Suprapubic skin (tissue), 4 donors: ENCODE results near the gene TTC28. TPM values are rescaled to one million over a fixed set of nuclear protein-coding genes. Genes with fewer than 3 reads are reported as not detected.
"Not testable (repeated sequence)": the region's sequence is repeated elsewhere in the genome, so short reads cannot be mapped to it uniquely, and the experiment has no call there.

Experiments used
- DNase-seq, 2 donors: peaks; one replicate each; pipeline ENCODE4 v3.0.0-alpha.2; 2019; ENCODE audit warnings: low spot score in 2 of 2
- H3K27ac ChIP-seq: fragments of 200-600 bp; sonication (generic); one replicate; pipeline ENCODE4 v1.5.1; 2019
- H3K27me3 ChIP-seq: fragments of 200-600 bp; sonication (generic); one replicate; pipeline ENCODE4 v1.5.1; 2019
- H3K36me3 ChIP-seq: fragments of 200-600 bp; sonication (generic); one replicate; pipeline ENCODE4 v1.5.1; 2019
- H3K4me1 ChIP-seq: fragments of 200-600 bp; sonication (generic); one replicate; pipeline ENCODE4 v1.5.1; 2019
- H3K4me3 ChIP-seq: fragments of 200-600 bp; sonication (generic); one replicate; pipeline ENCODE4 v1.5.1; 2019; ENCODE audit warnings: mild to moderate bottlenecking
- H3K9me3 ChIP-seq: fragments of 200-600 bp; sonication (generic); one replicate; pipeline ENCODE4 v1.5.1; 2019
- EP300 ChIP-seq: sonication (generic); formaldehyde crosslinking; IDR thresholded peaks from one replicate; pipeline ENCODE4 v1.6.1; 2017; ENCODE audit warnings: antibody characterized with exemption
- POLR2A ChIP-seq, 2 donors: fragments of 450-650 bp; IDR thresholded peaks; one replicate each; pipeline ENCODE4 v1.6.1; 2017; ENCODE audit warnings: antibody characterized with exemption in 2 of 2, mild to moderate bottlenecking in 2 of 2, moderate library complexity in 2 of 2
- POLR2AphosphoS5 ChIP-seq, 3 donors: sonication (generic); formaldehyde crosslinking; IDR thresholded peaks; one replicate each; pipeline ENCODE4 v1.6.1; 2017; ENCODE audit warnings: antibody characterized with exemption in 3 of 3
- whole genome bisulfite sequencing: methylation state at CpG from one replicate; pipeline ENCODE4 v1.1.5; 2018; 5-methylcytosine and 5-hydroxymethylcytosine counted together
- total RNA-seq, 4 donors: library from RNA; depleted of rRNA; stranded (reverse); fragments of >200 nt; gene quantifications; one replicate each; pipeline ENCODE4 v1.1.0, GENCODE V29; 2016
- TF ChIP-seq, protein P1 (sequence below), 2 donors: fragments of 200-600 bp in 1 of 2; fragments of 450-650 bp in 1 of 2; sonication (generic) in 1 of 2; IDR thresholded peaks; one replicate each; pipeline ENCODE4 v1.5.1; 2016 to 2019; ENCODE audit warnings: antibody characterized with exemption in 2 of 2, mild to moderate bottlenecking in 1 of 2, moderate library complexity in 1 of 2

TTC28 gene
- total RNA-seq, 4 donors from 2014 or later, result 8.1 to 23.1 (median 11.7) TPM

DNA sequence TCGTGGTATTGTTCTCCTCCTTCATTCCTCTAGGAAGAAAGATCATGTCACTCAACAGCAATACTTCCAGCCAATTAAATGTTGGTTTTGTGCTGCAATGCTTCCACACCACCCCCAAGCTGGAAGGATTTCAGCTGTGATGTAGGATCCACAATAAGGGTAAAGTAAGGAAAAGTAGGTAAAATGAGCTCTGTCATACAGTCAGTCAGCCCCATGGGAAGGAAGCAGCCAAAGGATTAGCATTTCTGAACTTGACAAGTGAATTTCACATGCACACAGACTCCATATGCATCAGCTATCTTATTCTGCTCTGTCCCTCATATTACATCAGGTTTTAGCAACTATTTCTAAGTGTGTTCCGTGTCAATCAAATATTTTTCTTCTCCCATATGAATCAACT lies 197.9 kb downstream of the TTC28 start:
- DNase-seq, result no peak
- Histone ChIP-seq H3K27ac (no peak overlapping the region), H3K9me3 (no peaks in the 10 kb centered on the region), H3K36me3 (no peaks in the 10 kb centered on the region), H3K27me3 (no peaks in the 10 kb centered on the region), H3K4me3 (no peak overlapping the region), H3K4me1 (no peaks in the 10 kb centered on the region)
- 46% methylated on average over 2 of the region's 2 CpGs for WGBS
- TF ChIP-seq, protein P1, sequence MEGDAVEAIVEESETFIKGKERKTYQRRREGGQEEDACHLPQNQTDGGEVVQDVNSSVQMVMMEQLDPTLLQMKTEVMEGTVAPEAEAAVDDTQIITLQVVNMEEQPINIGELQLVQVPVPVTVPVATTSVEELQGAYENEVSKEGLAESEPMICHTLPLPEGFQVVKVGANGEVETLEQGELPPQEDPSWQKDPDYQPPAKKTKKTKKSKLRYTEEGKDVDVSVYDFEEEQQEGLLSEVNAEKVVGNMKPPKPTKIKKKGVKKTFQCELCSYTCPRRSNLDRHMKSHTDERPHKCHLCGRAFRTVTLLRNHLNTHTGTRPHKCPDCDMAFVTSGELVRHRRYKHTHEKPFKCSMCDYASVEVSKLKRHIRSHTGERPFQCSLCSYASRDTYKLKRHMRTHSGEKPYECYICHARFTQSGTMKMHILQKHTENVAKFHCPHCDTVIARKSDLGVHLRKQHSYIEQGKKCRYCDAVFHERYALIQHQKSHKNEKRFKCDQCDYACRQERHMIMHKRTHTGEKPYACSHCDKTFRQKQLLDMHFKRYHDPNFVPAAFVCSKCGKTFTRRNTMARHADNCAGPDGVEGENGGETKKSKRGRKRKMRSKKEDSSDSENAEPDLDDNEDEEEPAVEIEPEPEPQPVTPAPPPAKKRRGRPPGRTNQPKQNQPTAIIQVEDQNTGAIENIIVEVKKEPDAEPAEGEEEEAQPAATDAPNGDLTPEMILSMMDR (IDR thresholded peaks at IDR 0.05), result no peak
- TF ChIP-seq POLR2AphosphoS5 (IDR thresholded peaks at IDR 0.05), result no peak
- no peak for TF ChIP-seq POLR2A (IDR thresholded peaks at IDR 0.05)
- no peak for TF ChIP-seq EP300

DNA sequence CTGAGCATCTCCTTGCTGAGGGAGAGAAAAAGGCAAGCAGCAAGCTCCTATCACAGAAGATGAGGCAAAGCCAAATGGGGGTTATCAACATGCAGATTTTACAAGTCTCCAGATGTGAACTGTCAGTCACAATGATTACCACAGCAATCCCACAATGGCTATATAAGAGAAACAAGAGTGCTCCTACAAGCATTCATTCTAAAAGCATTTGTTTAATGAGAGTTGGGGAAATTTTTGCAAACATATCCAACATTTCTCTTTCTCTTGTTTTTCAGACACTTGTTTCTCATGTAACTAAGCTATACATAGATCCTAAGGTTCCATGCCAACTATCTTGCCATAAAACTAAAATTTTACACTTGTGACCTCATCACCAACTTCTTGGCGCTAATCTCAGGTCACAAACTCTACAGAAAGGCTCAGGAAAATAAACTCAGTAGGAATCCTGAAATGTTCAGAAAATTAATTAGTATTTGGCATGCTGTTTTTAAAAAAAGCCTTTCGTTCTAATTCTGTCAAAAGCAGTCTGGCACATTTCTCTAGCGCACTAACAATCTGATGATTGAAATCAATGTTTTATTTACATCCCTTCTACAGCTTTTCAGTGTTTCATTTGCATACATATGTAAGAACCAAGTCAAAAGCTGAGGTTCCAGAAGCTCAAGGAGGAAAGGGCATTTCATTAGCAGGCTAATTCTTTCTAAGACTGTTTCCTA lies 199.5 kb downstream of the TTC28 start:
- no peak for TF ChIP-seq POLR2AphosphoS5 (IDR thresholded peaks at IDR 0.05)
- no peak for TF ChIP-seq POLR2A (IDR thresholded peaks at IDR 0.05)
- no peak for TF ChIP-seq EP300
- TF ChIP-seq, protein P1 (IDR thresholded peaks at IDR 0.05), result no peak
- Histone ChIP-seq H3K4me1 (no peaks in the 10 kb centered on the region), H3K4me3 (no peak overlapping the region), H3K36me3 (no peaks in the 10 kb centered on the region), H3K27ac (no peak overlapping the region), H3K9me3 (no peaks in the 10 kb centered on the region), H3K27me3 (no peaks in the 10 kb centered on the region)
- WGBS, result 70% methylated on average over 3 of the region's 3 CpGs
- DNase-seq, result no peak

DNA sequence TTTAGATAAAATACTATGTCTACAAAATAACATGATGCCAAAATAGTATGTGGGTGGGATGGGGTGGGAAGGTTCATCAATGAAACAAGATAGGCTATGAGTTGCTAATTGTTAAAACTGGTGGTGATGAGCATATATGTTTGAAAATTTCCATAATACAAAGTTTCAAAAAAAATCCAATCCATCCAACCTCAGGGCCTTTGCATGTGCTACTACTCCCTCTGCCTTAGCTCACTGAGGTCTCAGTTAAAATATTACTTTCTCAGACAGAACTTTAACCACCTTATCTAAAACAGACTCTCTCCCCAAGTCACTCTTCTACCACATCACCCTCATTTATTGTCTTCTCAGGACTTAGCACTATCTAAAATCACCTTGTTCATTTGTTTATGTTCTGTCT lies 201.1 kb downstream of the TTC28 start:
- Histone ChIP-seq H3K27ac (no peak overlapping the region), H3K9me3 (no peaks in the 10 kb centered on the region), H3K27me3 (no peaks in the 10 kb centered on the region), H3K4me1 (no peaks in the 10 kb centered on the region), H3K4me3 (no peak overlapping the region), H3K36me3 (no peaks in the 10 kb centered on the region)
- no peak for TF ChIP-seq POLR2A (IDR thresholded peaks at IDR 0.05)
- TF ChIP-seq EP300, result no peak
- TF ChIP-seq POLR2AphosphoS5 (IDR thresholded peaks at IDR 0.05), result no peak
- TF ChIP-seq, protein P1 (IDR thresholded peaks at IDR 0.05), result no peak
- no peak for DNase-seq

DNA sequence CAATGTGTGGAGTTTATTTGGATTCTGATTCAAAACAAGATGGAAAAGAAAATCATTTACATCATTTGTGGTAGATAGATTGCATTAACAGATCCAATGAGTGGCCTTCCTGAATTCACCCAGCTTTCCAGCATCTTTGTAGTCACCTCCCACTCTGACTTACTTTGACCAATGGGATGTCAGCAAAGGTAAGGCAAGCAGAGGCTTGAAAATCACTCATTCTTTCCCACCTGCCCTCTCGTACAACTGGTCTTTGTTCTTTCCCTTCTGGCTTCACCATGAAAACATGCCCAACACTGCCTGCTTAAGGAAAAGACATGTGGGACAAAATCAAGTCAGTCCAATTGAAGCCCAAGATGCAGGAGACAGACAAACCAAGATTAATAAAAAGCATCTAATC lies 202.1 kb downstream of the TTC28 start:
- no peaks in the 10 kb centered on the region for H3K9me3 ChIP-seq
- H3K27me3 ChIP-seq, result no peaks in the 10 kb centered on the region
- DNase-seq, result no peak
- H3K27ac ChIP-seq, result no peak overlapping the region
- no peaks in the 10 kb centered on the region for H3K36me3 ChIP-seq
- H3K4me3 ChIP-seq, result no peak overlapping the region
- TF ChIP-seq POLR2AphosphoS5 (IDR thresholded peaks at IDR 0.05) (no peak), POLR2A (IDR thresholded peaks at IDR 0.05) (no peak), EP300 (no peak)
- TF ChIP-seq, protein P1 (IDR thresholded peaks at IDR 0.05), result no peak
- 54% methylated on average over 1 of the region's 1 CpG for WGBS
- no peaks in the 10 kb centered on the region for H3K4me1 ChIP-seq

DNA sequence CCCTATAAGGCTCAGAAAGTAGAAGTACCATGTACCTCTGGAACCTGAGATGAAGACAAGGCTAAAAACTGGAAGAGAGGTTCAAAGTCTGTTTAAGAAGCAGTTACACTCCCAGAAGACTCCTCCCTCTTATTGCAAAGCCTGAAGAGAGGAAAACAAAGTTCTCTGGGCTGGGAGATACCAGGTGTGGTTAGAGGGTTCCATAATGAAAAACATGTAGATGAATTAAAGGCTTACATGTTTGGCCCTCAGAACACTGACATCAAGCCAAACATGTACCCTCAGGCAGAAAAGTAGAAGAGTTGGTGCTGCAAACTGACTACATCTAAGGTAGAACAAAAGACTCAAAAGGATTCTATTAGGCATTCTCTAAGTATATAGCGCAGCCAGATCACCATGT lies 205.3 kb downstream of the TTC28 start:
- Histone ChIP-seq H3K27me3 (no peaks in the 10 kb centered on the region), H3K9me3 (no peaks in the 10 kb centered on the region), H3K4me3 (no peak overlapping the region), H3K27ac (no peak overlapping the region), H3K36me3 (no peaks in the 10 kb centered on the region), H3K4me1 (no peaks in the 10 kb centered on the region)
- WGBS, result 68% methylated on average over 1 of the region's 1 CpG
- no peak for DNase-seq
- TF ChIP-seq POLR2AphosphoS5 (IDR thresholded peaks at IDR 0.05), result no peak

DNA sequence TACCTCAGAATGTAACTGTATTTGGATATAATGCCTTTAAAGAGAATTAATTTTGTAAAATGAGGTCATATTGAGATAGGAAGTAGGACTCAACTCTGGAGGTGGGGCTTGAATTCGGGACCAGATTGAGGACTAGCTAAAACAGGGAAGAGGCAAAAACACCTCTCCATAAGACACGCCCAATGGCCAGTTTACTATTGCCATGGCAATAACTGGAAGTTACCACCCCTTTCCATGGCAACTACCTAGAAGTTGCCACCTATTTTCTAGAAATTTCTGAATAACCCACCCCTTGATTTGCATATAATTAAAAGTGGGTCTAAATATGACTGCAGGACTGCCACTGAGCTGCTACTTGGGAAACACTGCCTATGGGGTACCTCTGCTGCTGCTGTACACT lies 206.4 kb downstream of the TTC28 start:
- no peak for DNase-seq
- no peaks in the 10 kb centered on the region for H3K4me1 ChIP-seq
- no peaks in the 10 kb centered on the region for H3K9me3 ChIP-seq
- H3K4me3 ChIP-seq, result no peak overlapping the region
- WGBS, result 81% methylated on average over 2 of the region's 2 CpGs
- H3K27ac ChIP-seq, result no peak overlapping the region
- TF ChIP-seq POLR2A (IDR thresholded peaks at IDR 0.05) (no peak), POLR2AphosphoS5 (IDR thresholded peaks at IDR 0.05) (no peak), EP300 (no peak)
- TF ChIP-seq, protein P1 (IDR thresholded peaks at IDR 0.05), result no peak
- H3K36me3 ChIP-seq, result no peaks in the 10 kb centered on the region
- no peaks in the 10 kb centered on the region for H3K27me3 ChIP-seq

DNA sequence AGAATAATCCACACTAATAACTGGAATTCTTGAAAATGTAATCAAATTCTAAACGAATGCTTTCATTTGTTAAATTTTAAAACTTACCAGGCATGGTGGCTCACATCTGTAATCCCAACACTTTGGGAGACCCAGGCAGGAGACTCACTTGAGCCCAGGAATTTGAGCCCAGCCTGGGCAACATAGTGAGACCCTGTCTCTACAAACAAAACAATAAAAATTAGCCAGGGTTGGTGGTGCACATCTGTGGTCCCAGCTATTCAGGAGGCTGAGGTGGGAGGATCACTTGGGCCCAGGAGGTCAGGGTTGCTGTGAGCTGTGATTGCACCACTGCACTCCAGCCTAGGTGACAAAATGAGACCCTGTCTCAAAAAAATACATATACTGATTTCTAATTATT lies 212.6 kb downstream of the TTC28 start:
- WGBS, result 90% methylated on average over 1 of the region's 1 CpG

More for the DNA sequence above, 212.6 kb downstream of the TTC28 start:
- H3K27ac ChIP-seq, DNase-seq, H3K4me1 ChIP-seq, H3K9me3 ChIP-seq, H3K4me3 ChIP-seq, H3K27me3 ChIP-seq, H3K36me3 ChIP-seq: not testable (repeated sequence)
